Measurements from ENCODE around the gene MED12L.

DNA sequence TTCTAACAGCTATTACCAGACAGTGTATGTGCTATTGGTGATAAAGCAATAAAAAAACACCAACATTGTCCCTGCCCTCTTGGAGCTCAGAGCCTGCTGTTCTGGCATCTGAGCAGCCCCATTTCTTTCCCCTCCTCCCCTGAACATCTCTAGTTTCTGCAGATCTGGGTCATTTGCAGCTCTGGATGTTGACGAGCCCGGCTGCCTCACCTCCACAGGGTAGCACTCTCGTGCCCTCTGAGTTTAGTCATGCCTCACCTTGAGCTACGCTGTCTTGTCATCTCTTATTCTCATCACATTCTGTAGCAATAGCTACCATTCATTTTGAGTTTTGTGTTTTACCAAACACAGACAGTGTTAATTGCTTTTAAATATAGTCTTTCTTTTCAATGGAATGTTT is 147.5 kb downstream of the MED12L start:
- TF ChIP-seq, protein P1, sequence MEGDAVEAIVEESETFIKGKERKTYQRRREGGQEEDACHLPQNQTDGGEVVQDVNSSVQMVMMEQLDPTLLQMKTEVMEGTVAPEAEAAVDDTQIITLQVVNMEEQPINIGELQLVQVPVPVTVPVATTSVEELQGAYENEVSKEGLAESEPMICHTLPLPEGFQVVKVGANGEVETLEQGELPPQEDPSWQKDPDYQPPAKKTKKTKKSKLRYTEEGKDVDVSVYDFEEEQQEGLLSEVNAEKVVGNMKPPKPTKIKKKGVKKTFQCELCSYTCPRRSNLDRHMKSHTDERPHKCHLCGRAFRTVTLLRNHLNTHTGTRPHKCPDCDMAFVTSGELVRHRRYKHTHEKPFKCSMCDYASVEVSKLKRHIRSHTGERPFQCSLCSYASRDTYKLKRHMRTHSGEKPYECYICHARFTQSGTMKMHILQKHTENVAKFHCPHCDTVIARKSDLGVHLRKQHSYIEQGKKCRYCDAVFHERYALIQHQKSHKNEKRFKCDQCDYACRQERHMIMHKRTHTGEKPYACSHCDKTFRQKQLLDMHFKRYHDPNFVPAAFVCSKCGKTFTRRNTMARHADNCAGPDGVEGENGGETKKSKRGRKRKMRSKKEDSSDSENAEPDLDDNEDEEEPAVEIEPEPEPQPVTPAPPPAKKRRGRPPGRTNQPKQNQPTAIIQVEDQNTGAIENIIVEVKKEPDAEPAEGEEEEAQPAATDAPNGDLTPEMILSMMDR (IDR thresholded peaks at IDR 0.05): no peak
- TF ChIP-seq POLR2A (IDR thresholded peaks at IDR 0.05): no peak
